Lung (tissue), 12 donors: Measurements from ENCODE around the gene RPL35. TPM values are rescaled to one million over a fixed set of nuclear protein-coding genes. Genes with fewer than 3 reads are reported as not detected.
A peak's percentile ranks its signal among the peaks of the same experiment; 100 is the strongest.

Experiments used
- ATAC-seq: fragments of 200-7000 bp; cut with Tn5 transposase; one replicate; pipeline ENCODE4 v1.9.1; 2020; ENCODE audit warnings: moderate number of reproducible peaks; ENCODE audit not compliant: insufficient read depth, low FRiP score
- DNase-seq, 3 donors: peaks; one replicate each; pipeline ENCODE4 v3.0.0-alpha.2; 2013 to 2017
- H3K27ac ChIP-seq, 2 donors: one replicate each; pipeline ENCODE4 v1.5.1; 2013; ENCODE audit warnings: mild to moderate bottlenecking in 2 of 2, moderate library complexity in 2 of 2, control low read depth in 1 of 2, inconsistent platforms in 1 of 2, low read depth in 1 of 2, low read length in 1 of 2
- H3K27me3 ChIP-seq, 3 donors: one replicate each; pipeline ENCODE4 v1.5.1; 2013; ENCODE audit warnings: low read length in 2 of 3; ENCODE audit not compliant: control insufficient read depth in 3 of 3, insufficient read depth in 3 of 3
- H3K36me3 ChIP-seq, 4 donors: one replicate each; pipeline ENCODE4 v1.5.1; 2013; ENCODE audit warnings: low read length in 4 of 4, mild to moderate bottlenecking in 1 of 4, moderate library complexity in 1 of 4; ENCODE audit not compliant: control insufficient read depth in 4 of 4, insufficient read depth in 4 of 4
- H3K4me1 ChIP-seq, 5 donors: one replicate each; pipeline ENCODE4 v1.5.1; 2013; ENCODE audit warnings: low read length in 5 of 5, mild to moderate bottlenecking in 2 of 5, moderate library complexity in 1 of 5; ENCODE audit not compliant: control insufficient read depth in 5 of 5, insufficient read depth in 5 of 5
- H3K4me3 ChIP-seq: one replicate; pipeline ENCODE4 v1.5.1; 2013; ENCODE audit warnings: mild to moderate bottlenecking, control low read depth, moderate library complexity
- H3K9ac ChIP-seq, 2 donors: one replicate each; pipeline ENCODE4 v1.5.1; 2013; ENCODE audit warnings: low read length in 2 of 2, control low read depth in 1 of 2; ENCODE audit not compliant: insufficient read depth in 1 of 2
- H3K9me3 ChIP-seq, 4 donors: one replicate each; pipeline ENCODE4 v1.5.1; 2013; ENCODE audit warnings: low read length in 3 of 4, mild to moderate bottlenecking in 1 of 4, moderate library complexity in 1 of 4; ENCODE audit not compliant: control insufficient read depth in 4 of 4, insufficient read depth in 3 of 4
- WGBS, 2 donors: extraction: QIAGEN DNeasy Blood & Tissue Kit; methylation state at CpG; one replicate each; pipeline ENCODE4 v1.1.7; 2013; 5-methylcytosine and 5-hydroxymethylcytosine counted together
- polyA plus RNA-seq, 2 donors: library from polyadenylated mRNA; stranded (reverse); fragments of 200-250 nt; gene quantifications; one replicate each; pipeline ENCODE4 v1.2.1, GENCODE V29; 2013
- total RNA-seq, 2 donors: library from RNA; depleted of rRNA in 1 of 2; stranded (reverse); fragments of >200 nt in 1 of 2; gene quantifications; one replicate each; pipeline ENCODE4 v1.2.1, GENCODE V29; 2014 to 2021
- TF ChIP-seq, protein P1 (sequence below): IDR thresholded peaks from 2 replicates; pipeline ENCODE4 v1.5.1; 2012; ENCODE audit warnings: mild to moderate bottlenecking; ENCODE audit errors: control extremely low read depth, extremely low read depth
- donor health status: control.
- donor health status: control.
- donor health status: Bipolar disorder and iron deficiency.
- donor health status: healthy.
- donor health status: DM: yes; HTN: yes; CAD: no.

RPL35 gene
- total and polyA plus RNA-seq, 4 donors = 758 to 5,305 (median 1,775) TPM

DNA sequence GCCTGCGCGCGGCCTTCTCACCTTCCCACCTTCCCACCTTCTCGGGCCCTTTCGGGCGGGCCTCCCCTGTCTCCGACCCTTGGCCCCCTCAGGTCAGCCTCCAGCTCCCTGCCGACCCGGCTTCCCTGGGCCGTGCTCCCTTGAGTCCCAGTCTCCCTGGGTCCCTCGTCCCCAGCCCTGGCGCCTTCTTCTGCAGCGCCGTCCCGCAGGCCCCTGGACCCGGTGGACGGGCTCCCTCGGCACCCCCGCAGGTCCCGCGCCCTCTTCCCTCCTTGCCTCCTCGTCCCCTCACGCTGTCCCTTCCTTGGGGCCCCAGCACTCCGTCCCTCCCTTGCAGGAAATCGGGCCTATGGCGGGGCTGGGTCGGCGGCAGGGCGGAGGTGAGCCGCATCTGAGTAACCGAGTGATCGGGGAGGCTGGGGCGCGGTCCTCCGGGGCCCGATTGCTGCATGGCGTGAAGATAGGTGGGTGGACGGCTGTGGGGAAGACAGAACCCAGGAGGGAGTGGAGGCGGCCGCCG is 7.8 kb upstream of the RPL35 start:
- Histone ChIP-seq H3K9ac (peak overlapping the region; percentile 39 to 56), H3K4me1 (peaks cover 8 to 24% (median 19%) of the 10 kb centered on the region in 5 donors), H3K27me3 (no peaks in the 10 kb centered on the region), H3K4me3 (peak overlapping the region; percentile 92), H3K36me3 (peaks cover 0 to 9% (median 8%) of the 10 kb centered on the region in 4 donors), H3K9me3 (no peaks in the 10 kb centered on the region), H3K27ac (peak overlapping the region; percentile 94)
- peak; percentile 24 for ATAC-seq
- DNase-seq = no peak
- TF ChIP-seq, protein P1, sequence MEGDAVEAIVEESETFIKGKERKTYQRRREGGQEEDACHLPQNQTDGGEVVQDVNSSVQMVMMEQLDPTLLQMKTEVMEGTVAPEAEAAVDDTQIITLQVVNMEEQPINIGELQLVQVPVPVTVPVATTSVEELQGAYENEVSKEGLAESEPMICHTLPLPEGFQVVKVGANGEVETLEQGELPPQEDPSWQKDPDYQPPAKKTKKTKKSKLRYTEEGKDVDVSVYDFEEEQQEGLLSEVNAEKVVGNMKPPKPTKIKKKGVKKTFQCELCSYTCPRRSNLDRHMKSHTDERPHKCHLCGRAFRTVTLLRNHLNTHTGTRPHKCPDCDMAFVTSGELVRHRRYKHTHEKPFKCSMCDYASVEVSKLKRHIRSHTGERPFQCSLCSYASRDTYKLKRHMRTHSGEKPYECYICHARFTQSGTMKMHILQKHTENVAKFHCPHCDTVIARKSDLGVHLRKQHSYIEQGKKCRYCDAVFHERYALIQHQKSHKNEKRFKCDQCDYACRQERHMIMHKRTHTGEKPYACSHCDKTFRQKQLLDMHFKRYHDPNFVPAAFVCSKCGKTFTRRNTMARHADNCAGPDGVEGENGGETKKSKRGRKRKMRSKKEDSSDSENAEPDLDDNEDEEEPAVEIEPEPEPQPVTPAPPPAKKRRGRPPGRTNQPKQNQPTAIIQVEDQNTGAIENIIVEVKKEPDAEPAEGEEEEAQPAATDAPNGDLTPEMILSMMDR = no peak
- 1% methylated on average over 36 to 41 of the region's 41 CpGs for WGBS, 2 donors

DNA sequence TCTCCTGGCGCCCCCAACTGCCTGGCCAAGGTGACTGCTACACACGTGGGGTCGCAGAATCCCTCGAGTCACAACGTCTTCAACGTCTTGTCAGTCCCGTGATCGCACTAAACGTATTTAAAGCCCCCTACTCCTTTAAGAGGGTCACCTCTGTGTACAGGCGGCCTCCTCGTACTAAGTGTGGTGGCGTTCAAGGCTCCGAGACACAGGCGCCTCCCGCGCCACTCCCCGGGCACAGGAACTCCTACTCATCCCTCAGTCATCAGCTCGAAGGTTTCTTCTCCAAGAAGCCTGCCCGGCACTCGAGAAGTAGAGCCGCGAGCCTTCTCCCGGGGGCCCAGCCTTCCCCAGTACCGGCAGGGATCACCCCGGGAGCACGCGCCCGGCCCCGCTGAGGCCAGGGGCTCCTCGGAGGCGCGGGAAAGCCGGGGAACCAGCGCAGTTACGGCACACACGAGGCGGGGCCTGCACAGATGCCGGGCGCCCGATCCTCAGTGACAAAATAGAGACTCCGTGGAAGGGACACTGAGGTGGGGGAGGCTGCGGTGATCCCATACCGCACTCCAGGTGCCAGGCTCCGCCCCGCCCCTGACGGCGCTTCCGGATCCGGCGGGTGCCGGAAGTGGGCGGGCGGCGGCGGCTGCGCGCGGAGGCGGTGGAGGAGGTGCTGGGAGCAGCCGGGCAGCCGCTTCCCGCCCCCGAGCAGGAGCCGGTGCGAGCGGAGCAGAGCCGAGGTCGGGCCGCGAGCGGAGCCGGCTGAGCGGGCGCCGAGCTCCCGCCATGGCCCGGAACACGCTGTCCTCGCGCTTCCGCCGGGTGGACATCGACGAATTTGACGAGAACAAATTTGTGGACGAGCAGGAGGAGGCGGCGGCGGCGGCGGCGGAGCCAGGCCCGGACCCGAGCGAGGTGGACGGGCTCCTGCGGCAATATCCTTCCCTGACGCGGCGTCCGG is 7.0 kb upstream of the RPL35 start:
- Histone ChIP-seq H3K27me3 (no peaks in the 10 kb centered on the region), H3K4me1 (peaks cover 8 to 24% (median 19%) of the 10 kb centered on the region in 5 donors)

DNA sequence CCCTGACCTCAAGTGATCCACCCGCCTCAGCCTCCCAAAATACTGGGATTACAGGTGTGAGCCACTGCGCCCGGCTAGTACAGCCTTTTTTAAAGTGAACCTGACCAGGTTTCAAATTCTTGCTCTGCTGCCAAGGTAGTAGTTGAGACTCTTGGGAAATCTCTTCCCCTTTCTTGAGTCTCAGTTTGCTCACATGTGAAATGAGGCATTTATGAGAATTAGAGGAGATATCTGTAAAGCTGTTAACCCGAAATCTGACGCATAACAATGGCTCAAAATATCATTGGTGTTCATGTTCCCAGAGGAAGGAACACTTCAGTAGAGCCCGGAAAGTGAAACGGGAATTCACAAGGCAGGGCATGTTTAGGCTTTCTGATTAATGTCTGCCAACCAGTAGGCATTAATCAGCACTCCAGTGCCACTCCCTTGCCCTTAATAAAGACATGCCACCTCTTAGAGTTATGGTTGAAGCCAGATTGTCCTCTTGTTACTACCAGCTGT is 1.7 kb upstream of the RPL35 start:
- no peak for ATAC-seq
- Histone ChIP-seq H3K4me1 (peaks cover 8 to 24% (median 14%) of the 10 kb centered on the region in 5 donors), H3K27me3 (no peaks in the 10 kb centered on the region), H3K27ac (peak overlapping the region; percentile 76 to 80), H3K9ac (no peak overlapping the region), H3K36me3 (peaks cover 13 to 25% (median 22%) of the 10 kb centered on the region in 4 donors), H3K4me3 (no peak overlapping the region), H3K9me3 (no peaks in the 10 kb centered on the region)
- TF ChIP-seq, protein P1 = no peak
- WGBS, 2 donors = 45 to 64% methylated on average over 7 of the region's 7 CpGs
- DNase-seq = peak in 1 of 3 donors; percentile 33

More for the DNA sequence above, 7.0 kb upstream of the RPL35 start:
- TF ChIP-seq, protein P1 = no peak
- peak overlapping the region; percentile 92 for H3K4me3 ChIP-seq
- peaks cover 0 to 7% (median 5%) of the 10 kb centered on the region in 4 donors for H3K36me3 ChIP-seq
- peak; percentile 84 to 88 (median 87) for DNase-seq
- peak overlapping the region; percentile 48 to 88 for H3K9ac ChIP-seq
- WGBS, 2 donors = 0% methylated on average over 76 to 101 of the region's 101 CpGs
- H3K9me3 ChIP-seq = no peaks in the 10 kb centered on the region
- H3K27ac ChIP-seq = peak overlapping the region; percentile 94
- peak; percentile 91 for ATAC-seq
